UCSD-AML1 (cell line): Measurements from ENCODE around the gene COPS3.

ENCODE experiments used
- DNase-seq: peaks from one replicate; lab custom pipeline; 2025; ENCODE audit not compliant: unreplicated experiment; lab: John Stamatoyannopoulos, UW

The COPS3 gene

GRCh38 chr17:17280613-17281549 is at the start of gene COPS3:
COPS3 (minus strand) TSS chr17:17281246; CDS start chr17:17281186, 60 bp downstream.
- DNase-seq, result peak; percentile 93

GRCh38 chr17:17328251-17328650 is 47.2 kb upstream of the COPS3 start:
- no peak for DNase-seq

GRCh38 chr17:17326275-17326875 is 45.3 kb upstream of the COPS3 start:
- DNase-seq, result no peak

- DNase-seq, result no peak
These were observed 44.8 kb upstream of the COPS3 start for GRCh38 chr17:17325816-17326215.

GRCh38 chr17:17325228-17325627 is 44.2 kb upstream of the COPS3 start:
- DNase-seq, result no peak

- DNase-seq, result no peak
These were observed 43.6 kb upstream of the COPS3 start for GRCh38 chr17:17324616-17325015.

GRCh38 chr17:17322516-17323510 is 41.8 kb upstream of the COPS3 start:
- DNase-seq, result no peak

GRCh38 chr17:17321356-17322025 is 40.4 kb upstream of the COPS3 start:
- no peak for DNase-seq

GRCh38 chr17:17320911-17321220 is 39.8 kb upstream of the COPS3 start:
- DNase-seq, result no peak

GRCh38 chr17:17320188-17320910 is 39.3 kb upstream of the COPS3 start:
- DNase-seq, result no peak

GRCh38 chr17:17315142-17315821 is 34.2 kb upstream of the COPS3 start:
- no peak for DNase-seq

- DNase-seq, result no peak
These were observed 33.5 kb upstream of the COPS3 start for GRCh38 chr17:17314501-17315071.

GRCh38 chr17:17313350-17313991 is 32.4 kb upstream of the COPS3 start:
- peak; percentile 39 for DNase-seq

- DNase-seq, result no peak
These were observed 28.3 kb upstream of the COPS3 start for GRCh38 chr17:17309356-17309755.

GRCh38 chr17:17305281-17305801 is 24.3 kb upstream of the COPS3 start:
- DNase-seq, result peak; percentile 76

GRCh38 chr17:17304521-17304985 is 23.5 kb upstream of the COPS3 start:
- peak; percentile 54 for DNase-seq

GRCh38 chr17:17303847-17304490 is 22.9 kb upstream of the COPS3 start:
- DNase-seq, result peak; percentile 51
